ENCODE data around the gene MED10. TPM values are rescaled to one million over a fixed set of nuclear protein-coding genes. Genes with fewer than 3 reads are reported as not detected.

MED10 gene
- total and polyA plus RNA-seq, 4 donors: 29.0 to 54.1 (median 39.1) TPM

DNA sequence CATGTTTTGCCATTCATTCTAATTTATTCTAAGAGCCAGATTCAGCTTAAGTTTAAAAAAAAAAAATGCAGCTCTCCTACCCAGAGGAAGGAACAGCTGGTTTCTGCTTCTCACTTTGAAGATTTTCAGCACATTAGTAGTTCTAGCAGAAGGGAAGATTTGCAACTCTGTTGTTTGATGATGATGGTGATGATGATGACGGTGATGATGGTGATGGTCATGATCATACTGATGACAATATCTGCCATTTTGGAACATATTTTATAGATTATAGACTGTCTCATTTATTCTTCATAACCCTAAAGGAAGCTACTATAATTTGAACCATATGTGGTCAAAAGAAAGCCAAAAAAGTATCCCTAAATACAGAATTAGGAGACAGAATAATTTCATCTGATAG is 7.9 kb upstream of the MED10 start:
- 87 to 88% methylated on average over 1 of the region's 1 CpG for WGBS, 2 donors
- H3K4me1 ChIP-seq (ENCODE audit: control insufficient read depth in 1 of 2, insufficient read depth in 2 of 2, low read length in 2 of 2): no peaks in the 10 kb centered on the region
- H3K27ac ChIP-seq (ENCODE audit: low read depth in 1 of 2, low read length in 2 of 2): no peak overlapping the region
- H3K27me3 ChIP-seq (ENCODE audit: control insufficient read depth in 1 of 2, insufficient read depth in 2 of 2, low read length in 1 of 2): no peaks in the 10 kb centered on the region
- no peaks in the 10 kb centered on the region for H3K9me3 ChIP-seq (ENCODE audit: control insufficient read depth, low read length)
- H3K4me3 ChIP-seq (ENCODE audit: low read length in 2 of 2): no peak overlapping the region
- ATAC-seq (ENCODE audit: low FRiP score) (no peak), DNase-seq (no peak)
- H3K36me3 ChIP-seq (ENCODE audit: control insufficient read depth in 1 of 2, insufficient read depth in 2 of 2, low read length in 1 of 2): no peaks in the 10 kb centered on the region
- intact Hi-C loops (cut with DNase I): no loop called here

DNA sequence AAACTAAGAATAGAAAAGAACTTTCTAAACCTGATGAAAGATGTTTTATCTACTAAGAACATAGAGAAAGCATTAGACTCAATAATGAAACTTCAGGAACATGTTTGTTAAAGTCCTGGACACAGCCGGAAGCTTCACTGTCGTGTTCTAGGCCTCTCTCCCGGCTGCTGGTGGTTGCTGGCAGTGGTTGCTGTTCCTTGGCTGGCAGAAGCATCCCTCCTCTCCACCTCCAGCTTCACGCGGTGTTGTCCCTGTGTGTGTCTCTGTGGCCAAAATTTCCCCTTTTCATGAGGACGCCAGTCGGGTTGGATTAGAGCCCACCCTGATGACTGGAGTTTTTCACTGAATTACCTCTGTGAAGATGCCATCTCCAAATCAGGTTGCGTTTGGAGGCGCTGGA is 6.5 kb upstream of the MED10 start:
- 89 to 90% methylated on average over 9 of the region's 9 CpGs for WGBS, 2 donors
- no peaks in the 10 kb centered on the region for H3K36me3 ChIP-seq (ENCODE audit: control insufficient read depth in 1 of 2, insufficient read depth in 2 of 2, low read length in 1 of 2)
- intact Hi-C loops (cut with DNase I): no loop called here
- H3K27ac ChIP-seq (ENCODE audit: low read depth in 1 of 2, low read length in 2 of 2): no peak overlapping the region
- no peak overlapping the region for H3K4me3 ChIP-seq (ENCODE audit: low read length in 2 of 2)
- no peaks in the 10 kb centered on the region for H3K4me1 ChIP-seq (ENCODE audit: control insufficient read depth in 1 of 2, insufficient read depth in 2 of 2, low read length in 2 of 2)
- no peaks in the 10 kb centered on the region for H3K27me3 ChIP-seq (ENCODE audit: control insufficient read depth in 1 of 2, insufficient read depth in 2 of 2, low read length in 1 of 2)
- H3K9me3 ChIP-seq (ENCODE audit: control insufficient read depth, low read length): no peaks in the 10 kb centered on the region
- no peak for DNase-seq
- no peak for ATAC-seq (ENCODE audit: low FRiP score)

DNA sequence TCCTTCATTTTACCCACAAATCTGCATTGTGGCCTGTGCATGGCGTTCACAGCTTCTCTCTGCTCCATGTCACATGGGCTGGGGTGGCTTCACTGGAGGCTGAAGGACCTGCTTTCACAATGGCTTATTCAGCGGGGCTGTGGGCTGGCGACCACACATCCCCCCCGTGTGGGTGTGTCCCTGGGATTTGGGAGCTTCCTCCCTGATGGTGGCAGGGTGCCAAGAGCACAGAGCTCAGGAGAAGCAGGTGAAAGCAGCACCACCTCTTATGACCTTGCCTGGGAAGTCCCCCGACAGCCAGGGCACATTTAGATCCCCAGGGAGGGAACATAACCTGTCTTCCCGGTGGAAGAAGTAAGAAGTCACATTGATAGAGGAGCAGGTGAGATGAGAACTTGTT is 5.0 kb upstream of the MED10 start:
- 59 to 65% methylated on average over 6 of the region's 6 CpGs for WGBS, 2 donors
- H3K9me3 ChIP-seq (ENCODE audit: control insufficient read depth, low read length): no peaks in the 10 kb centered on the region
- no peaks in the 10 kb centered on the region for H3K36me3 ChIP-seq (ENCODE audit: control insufficient read depth in 1 of 2, insufficient read depth in 2 of 2, low read length in 1 of 2)
- H3K4me1 ChIP-seq (ENCODE audit: control insufficient read depth in 1 of 2, insufficient read depth in 2 of 2, low read length in 2 of 2): peaks cover 0 to 1% of the 10 kb centered on the region in 2 donors
- H3K27me3 ChIP-seq (ENCODE audit: control insufficient read depth in 1 of 2, insufficient read depth in 2 of 2, low read length in 1 of 2): no peaks in the 10 kb centered on the region
- DNase-seq (no peak), ATAC-seq (ENCODE audit: low FRiP score) (no peak)
- intact Hi-C loops (cut with DNase I): no loop called here
- no peak overlapping the region for H3K27ac ChIP-seq (ENCODE audit: low read depth in 1 of 2, low read length in 2 of 2)
- H3K4me3 ChIP-seq (ENCODE audit: low read length in 2 of 2): no peak overlapping the region

DNA sequence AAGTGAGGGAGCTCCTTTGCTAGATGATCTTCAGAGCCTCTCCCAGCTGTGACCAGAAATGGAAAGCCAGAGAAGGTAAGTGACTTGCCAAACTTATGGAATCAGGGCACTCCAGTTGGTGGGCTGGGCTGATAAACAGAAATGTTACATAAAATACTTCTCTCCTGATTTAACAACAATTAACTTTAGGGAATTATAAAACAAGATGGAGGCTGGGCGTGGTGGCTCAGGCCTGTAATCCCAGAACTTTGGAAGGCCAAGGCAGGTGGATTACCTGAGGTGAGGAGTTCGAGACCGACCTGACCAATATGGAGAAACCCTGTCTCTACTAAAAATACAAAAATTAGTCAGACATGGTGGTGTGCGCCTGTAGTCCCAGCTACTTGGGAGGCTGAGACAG is 899 bp upstream of the MED10 start:
- Histone ChIP-seq H3K36me3 (ENCODE audit: control insufficient read depth in 1 of 2, insufficient read depth in 2 of 2, low read length in 1 of 2) (peaks cover 0 to 2% of the 10 kb centered on the region in 2 donors), H3K27ac (ENCODE audit: low read depth in 1 of 2, low read length in 2 of 2) (peak overlapping the region in 1 of 2 donors; percentile 57), H3K9me3 (ENCODE audit: control insufficient read depth, low read length) (no peaks in the 10 kb centered on the region), H3K27me3 (ENCODE audit: control insufficient read depth in 1 of 2, insufficient read depth in 2 of 2, low read length in 1 of 2) (no peaks in the 10 kb centered on the region), H3K4me1 (ENCODE audit: control insufficient read depth in 1 of 2, insufficient read depth in 2 of 2, low read length in 2 of 2) (peaks cover 1 to 6% of the 10 kb centered on the region in 2 donors), H3K4me3 (ENCODE audit: low read length in 2 of 2) (no peak overlapping the region)
- intact Hi-C loops (cut with DNase I): loop anchor here (5.0 to 10.0 kb wide), 7 partner anchors 43 to 887 kb away; partner anchors contain the start of gene TENT4A (in 1 of the 2)
- ATAC-seq (ENCODE audit: low FRiP score): no peak
- no peak for DNase-seq
- WGBS, 2 donors: 97 to 99% methylated on average over 4 of the region's 4 CpGs

GRCh38 chr5:6378766-6379103 is 388 bp upstream of the MED10 start:
- intact Hi-C loops (cut with DNase I): loop anchor here (5.0 to 10.0 kb wide), 7 partner anchors 44 to 886 kb away; partner anchors contain the start of gene TENT4A (in 1 of the 2)
- WGBS, 2 donors: 8 to 10% methylated on average over 8 of the region's 8 CpGs
- peak overlapping the region in 1 of 2 donors; percentile 86 for H3K27ac ChIP-seq (ENCODE audit: low read depth in 1 of 2, low read length in 2 of 2)
- H3K4me3 ChIP-seq (ENCODE audit: low read length in 2 of 2): peak overlapping the region; percentile 40 to 90
- DNase-seq (peak in 1 of 2 donors; percentile 55), ATAC-seq (ENCODE audit: low FRiP score) (no peak)
- peaks cover 1 to 6% of the 10 kb centered on the region in 2 donors for H3K4me1 ChIP-seq (ENCODE audit: control insufficient read depth in 1 of 2, insufficient read depth in 2 of 2, low read length in 2 of 2)
- peaks cover 0 to 2% of the 10 kb centered on the region in 2 donors for H3K36me3 ChIP-seq (ENCODE audit: control insufficient read depth in 1 of 2, insufficient read depth in 2 of 2, low read length in 1 of 2)
- no peaks in the 10 kb centered on the region for H3K27me3 ChIP-seq (ENCODE audit: control insufficient read depth in 1 of 2, insufficient read depth in 2 of 2, low read length in 1 of 2)
- no peaks in the 10 kb centered on the region for H3K9me3 ChIP-seq (ENCODE audit: control insufficient read depth, low read length)

DNA sequence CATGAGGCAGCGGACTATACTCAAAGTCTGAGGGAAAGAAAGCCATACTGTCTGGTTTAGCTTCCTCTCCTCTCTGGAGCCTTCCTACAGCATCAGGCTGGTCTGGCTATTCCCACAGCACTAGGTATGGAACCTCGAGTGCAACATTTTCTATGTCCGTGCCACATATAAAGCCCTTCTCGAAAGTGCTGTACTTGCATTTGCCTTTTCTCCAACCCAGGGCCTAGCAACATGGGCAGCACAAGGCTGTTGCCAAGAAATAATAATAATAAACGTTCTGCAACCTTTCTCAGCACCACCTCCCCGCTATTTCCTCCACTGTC is 804 bp downstream of the MED10 start:
- Histone ChIP-seq H3K27ac (ENCODE audit: low read depth in 1 of 2, low read length in 2 of 2) (peak overlapping the region in 1 of 2 donors; percentile 30), H3K36me3 (ENCODE audit: control insufficient read depth in 1 of 2, insufficient read depth in 2 of 2, low read length in 1 of 2) (peaks cover 0 to 10% of the 10 kb centered on the region in 2 donors), H3K27me3 (ENCODE audit: control insufficient read depth in 1 of 2, insufficient read depth in 2 of 2, low read length in 1 of 2) (no peaks in the 10 kb centered on the region), H3K9me3 (ENCODE audit: control insufficient read depth, low read length) (no peaks in the 10 kb centered on the region), H3K4me1 (ENCODE audit: control insufficient read depth in 1 of 2, insufficient read depth in 2 of 2, low read length in 2 of 2) (peaks cover 1 to 6% of the 10 kb centered on the region in 2 donors), H3K4me3 (ENCODE audit: low read length in 2 of 2) (peak overlapping the region; percentile 54 to 90)
- intact Hi-C loops (cut with DNase I): loop anchor here (5.0 to 10.0 kb wide), 7 partner anchors 45 to 885 kb away; partner anchors contain the start of gene TENT4A (in 1 of the 2)
- DNase-seq (no peak), ATAC-seq (ENCODE audit: low FRiP score) (no peak)
- WGBS, 2 donors: 25% methylated on average over 6 of the region's 6 CpGs

DNA sequence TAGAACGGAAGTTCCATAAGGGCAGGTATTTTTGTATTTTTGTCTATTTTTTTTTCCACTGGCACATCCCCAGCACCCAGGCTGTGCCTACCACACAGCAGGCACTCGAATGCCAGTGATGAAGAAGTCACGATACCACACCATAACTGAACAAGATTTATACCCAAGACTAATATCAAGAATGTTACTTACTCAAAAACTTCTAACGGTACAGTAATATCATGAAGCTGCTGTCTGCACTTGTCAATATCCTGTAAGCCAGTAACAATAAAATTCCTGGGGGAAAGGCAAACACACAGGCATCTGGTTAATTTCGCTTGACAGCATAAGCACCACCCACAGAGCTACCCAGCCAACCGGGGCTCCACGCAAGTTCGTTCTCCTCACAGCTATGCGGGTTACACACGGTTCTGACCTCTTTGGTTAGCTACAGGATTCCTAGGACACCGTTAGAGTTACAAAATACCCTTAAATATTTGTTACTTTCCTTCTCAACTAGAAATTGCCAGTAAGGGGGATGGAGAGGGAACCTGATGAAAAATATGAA is 1.3 kb downstream of the MED10 start:
- WGBS, 2 donors: 59% methylated on average over 11 of the region's 11 CpGs
- H3K9me3 ChIP-seq (ENCODE audit: control insufficient read depth, low read length): no peaks in the 10 kb centered on the region
- intact Hi-C loops (cut with DNase I): loop anchor here (5.0 to 10.0 kb wide), 7 partner anchors 45 to 885 kb away; partner anchors contain the start of gene TENT4A (in 1 of the 2)
- DNase-seq: no peak
- H3K27me3 ChIP-seq (ENCODE audit: control insufficient read depth in 1 of 2, insufficient read depth in 2 of 2, low read length in 1 of 2): no peaks in the 10 kb centered on the region
- H3K4me1 ChIP-seq (ENCODE audit: control insufficient read depth in 1 of 2, insufficient read depth in 2 of 2, low read length in 2 of 2): peaks cover 1 to 6% of the 10 kb centered on the region in 2 donors
- H3K4me3 ChIP-seq (ENCODE audit: low read length in 2 of 2): peak overlapping the region in 1 of 2 donors; percentile 90
- peaks cover 0 to 10% of the 10 kb centered on the region in 2 donors for H3K36me3 ChIP-seq (ENCODE audit: control insufficient read depth in 1 of 2, insufficient read depth in 2 of 2, low read length in 1 of 2)
- no peak for ATAC-seq (ENCODE audit: low FRiP score)
- H3K27ac ChIP-seq (ENCODE audit: low read depth in 1 of 2, low read length in 2 of 2): peak overlapping the region in 1 of 2 donors; percentile 30

DNA sequence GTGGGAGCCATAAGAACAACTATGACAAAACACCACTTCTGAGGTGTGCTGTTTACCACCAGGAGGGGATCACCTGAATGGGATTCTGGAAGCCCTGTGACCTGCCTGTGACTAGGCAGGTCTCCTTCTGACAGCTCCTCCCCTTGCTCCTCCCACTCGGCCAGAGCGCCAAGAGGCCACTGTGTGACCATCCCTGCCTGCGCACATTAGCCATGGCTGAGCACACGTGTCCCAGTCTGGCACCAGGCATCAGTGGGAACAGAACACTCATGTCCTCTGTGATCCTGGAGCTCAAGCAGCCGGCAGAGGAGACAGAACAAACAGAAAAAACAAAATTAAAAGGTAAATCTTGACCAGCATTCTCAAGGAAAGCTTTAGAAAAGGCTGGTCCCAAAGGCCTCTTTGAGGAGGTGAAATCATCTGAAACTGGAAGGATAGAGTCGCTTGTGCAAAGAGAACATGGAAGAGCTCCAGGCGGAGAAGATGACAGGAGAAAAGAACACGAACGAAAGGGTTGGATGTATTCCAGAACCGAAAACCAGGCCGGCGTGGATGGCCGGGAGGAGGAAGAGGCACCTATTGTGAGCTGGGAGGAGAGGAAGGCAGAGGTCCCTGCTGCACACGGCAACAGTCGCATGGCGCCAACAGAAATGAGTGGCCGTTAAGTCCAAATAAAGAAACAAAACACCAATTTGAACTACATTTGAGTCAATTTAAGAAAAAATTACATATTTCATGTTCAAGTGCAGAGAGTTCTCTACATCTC is 5.1 kb downstream of the MED10 start:
- H3K27me3 ChIP-seq (ENCODE audit: control insufficient read depth in 1 of 2, insufficient read depth in 2 of 2, low read length in 1 of 2): no peaks in the 10 kb centered on the region
- H3K4me3 ChIP-seq (ENCODE audit: low read length in 2 of 2): no peak overlapping the region
- intact Hi-C loops (cut with DNase I): loop anchor here (10.0 kb wide), 2 partner anchors 342 to 878 kb away; partner anchors contain the start of gene TENT4A (in 1 of the 2)
- 92% methylated on average over 17 of the region's 17 CpGs for WGBS, 2 donors
- H3K36me3 ChIP-seq (ENCODE audit: control insufficient read depth in 1 of 2, insufficient read depth in 2 of 2, low read length in 1 of 2): peaks cover 0 to 14% of the 10 kb centered on the region in 2 donors
- no peak for DNase-seq
- no peaks in the 10 kb centered on the region for H3K9me3 ChIP-seq (ENCODE audit: control insufficient read depth, low read length)
- peaks cover 0 to 6% of the 10 kb centered on the region in 2 donors for H3K4me1 ChIP-seq (ENCODE audit: control insufficient read depth in 1 of 2, insufficient read depth in 2 of 2, low read length in 2 of 2)
- no peak for ATAC-seq (ENCODE audit: low FRiP score)
- H3K27ac ChIP-seq (ENCODE audit: low read depth in 1 of 2, low read length in 2 of 2): no peak overlapping the region
